GM12878 (cell line): ENCODE data around the gene CUL4A. TPM values are rescaled to one million over a fixed set of nuclear protein-coding genes. Genes with fewer than 3 reads are reported as not detected.
A peak's percentile ranks its signal among the peaks of the same experiment; 100 is the strongest.

Experiments
- ATAC-seq: fragments of 200-7000 bp; cut with Tn5 transposase; 3 replicates; pipeline ENCODE4 v1.9.1; 2020; ENCODE audit warnings: mild to moderate bottlenecking, moderate library complexity
- BruUV-seq: library from RNA; stranded (reverse); fragments of 400-500 nt; replicated peaks from 2 replicates; lab custom pipeline; 2021; lab: Mats Ljungman, UMichigan
- CTCF ChIA-PET: fragments of 300-600 bp; sonication (Branson Sonifier 250); formaldehyde crosslinking; extraction: SDS; loops from one replicate; lab custom pipeline; 2021; ENCODE audit warnings: inconsistent platforms; lab: Yijun Ruan, JAX
- POLR2A ChIA-PET: fragments of 350-600 bp; formaldehyde crosslinking; extraction: SDS; loops from one replicate; lab custom pipeline; 2021; ENCODE audit warnings: inconsistent platforms; lab: Charles Lee
- RAD21 ChIA-PET: fragments of 300-600 bp; sonication (Branson Sonifier 250); formaldehyde crosslinking; loops from one replicate; lab custom pipeline; 2023; ENCODE audit warnings: antibody characterized with exemption; ENCODE audit not compliant: unreplicated experiment; lab: Charles Lee
- SMC1A ChIA-PET: fragments of 300-600 bp; sonication (Branson Sonifier 250); formaldehyde crosslinking; loops from one replicate; lab custom pipeline; 2023; ENCODE audit not compliant: unreplicated experiment, uncharacterized antibody; lab: Charles Lee
- DNase-seq: peaks from one replicate; pipeline ENCODE4 v3.0.0-alpha.2; 2011; ENCODE audit warnings: low read depth, low spot score
- FAIRE-seq: peaks from 3 replicates; lab custom pipeline; 2011; peaks lifted over from hg19 to GRCh38; lab: Jason Lieb, UNC
- H2AFZ ChIP-seq: 2 replicates; pipeline ENCODE4 v1.6.0; 2011; ENCODE audit warnings: low read depth, low read length, control low read depth; ENCODE audit not compliant: control insufficient read depth
- H3K27ac ChIP-seq: 2 replicates; pipeline ENCODE4 v1.5.1; 2011; ENCODE audit warnings: control low read depth; ENCODE audit not compliant: control insufficient read depth, insufficient read depth
- H3K27me3 ChIP-seq, 2 experiments: replicated peaks in 1 of 2; 2 replicates each; pipeline versions ENCODE4 v1.6.0 to v1.6.1; 2011; ENCODE audit warnings: low read length in 1 of 2; ENCODE audit not compliant: control insufficient read depth in 2 of 2, insufficient read depth in 2 of 2
- H3K36me3 ChIP-seq, 2 experiments: 2 replicates each; pipeline ENCODE4 v1.5.1; 2011; ENCODE audit warnings: low read length in 1 of 2; ENCODE audit not compliant: control insufficient read depth in 2 of 2, insufficient read depth in 2 of 2
- H3K4me1 ChIP-seq: 2 replicates; pipeline ENCODE4 v1.6.1; 2011; ENCODE audit warnings: mild to moderate bottlenecking, low read length, moderate library complexity, mixed read lengths; ENCODE audit not compliant: control insufficient read depth, insufficient read depth
- H3K4me2 ChIP-seq: 2 replicates; pipeline ENCODE4 v1.6.0; 2011; ENCODE audit warnings: control low read depth; ENCODE audit not compliant: control insufficient read depth, insufficient read depth
- H3K4me3 ChIP-seq: fragments of 200-600 bp; sonication (generic); 2 replicates; pipeline ENCODE4 v1.5.1; 2016
- H3K79me2 ChIP-seq: 2 replicates; pipeline ENCODE4 v1.6.0; 2011; ENCODE audit warnings: low read length; ENCODE audit not compliant: control insufficient read depth, insufficient read depth
- H3K9ac ChIP-seq: 2 replicates; pipeline ENCODE4 v1.8.0; 2011; ENCODE audit warnings: low read length, control low read depth, mixed read lengths; ENCODE audit not compliant: control insufficient read depth, insufficient read depth
- H3K9me3 ChIP-seq: replicated peaks from 3 replicates; pipeline ENCODE4 v1.5.1; 2011; ENCODE audit warnings: mild to moderate bottlenecking, low read length; ENCODE audit not compliant: control insufficient read depth, insufficient read depth
- H4K20me1 ChIP-seq: 2 replicates; pipeline ENCODE4 v1.6.0; 2011; ENCODE audit not compliant: control insufficient read depth, insufficient read depth
- NFYA ChIP-seq: IDR thresholded peaks from 2 replicates; pipeline ENCODE4 v1.6.1; 2011; ENCODE audit warnings: low read depth, mild to moderate bottlenecking, low read length, improper control_type of control experiment, borderline replicate concordance
- RBBP5 ChIP-seq: fragments of 200-600 bp; sonication (generic); conservative IDR thresholded peaks from 2 replicates; pipeline ENCODE4 v1.6.1; 2016
- RFX5 ChIP-seq: IDR thresholded peaks from 2 replicates; pipeline ENCODE4 v1.6.1; 2011; ENCODE audit warnings: low read depth, low read length, improper control_type of control experiment
- TAF1 ChIP-seq: IDR thresholded peaks from 2 replicates; pipeline ENCODE4 v1.6.1; 2011; ENCODE audit warnings: mild to moderate bottlenecking, low read depth, low read length, borderline replicate concordance
- WGBS: methylation state at CpG from one replicate; pipeline ENCODE4 v1.1.6; 2016; ENCODE audit warnings: low lambda C conversion rate; ENCODE audit not compliant: insufficient replicate concordance, insufficient coverage; ENCODE audit errors: missing lambda C conversion rate; 5-methylcytosine and 5-hydroxymethylcytosine counted together
- in situ Hi-C: fragments of 300-500 bp; cut with MboI; formaldehyde crosslinking; loops from 9 replicates; pipeline ENCODE4 v1.14.3; 2018; ENCODE audit warnings: mixed read lengths
- intact Hi-C: fragments of 100-400 bp; cut with micrococcal nuclease; formaldehyde crosslinking; loops from one replicate; pipeline ENCODE4 v1.14.2; 2022; ENCODE audit not compliant: unreplicated experiment
- polyA plus RNA-seq, 11 experiments: library from polyadenylated mRNA; depleted of rRNA in 4 of 11; unstranded in 6 of 11; stranded (reverse) in 5 of 11; fragments of >200 nt; fragmentation: Nextera tagmentation in 4 of 11; fragmentation: Illumina TruSeq in 1 of 11; extraction: Ambion mirVana in 4 of 11; extraction: Trizol in 1 of 11; gene quantifications; 1 replicate in 1 of 11; 2 replicates in 10 of 11; pipeline versions ENCODE4 v1.2.1 to v1.2.3, GENCODE V29; 2011 to 2016; ENCODE audit warnings: inconsistent platforms in 2 of 11, missing spikeins in 2 of 11, low read depth in 1 of 11
- total RNA-seq, 4 experiments: library from RNA; depleted of rRNA in 3 of 4; stranded (reverse); fragments of >200 nt in 3 of 4; fragmentation: Illumina TruSeq in 1 of 4; extraction: Trizol in 1 of 4; gene quantifications; 2 replicates each; pipeline versions ENCODE4 v1.2.1 to v1.2.3, GENCODE V29; 2013 to 2021
- TF ChIP-seq, protein P1 (sequence below), 3 experiments: IDR thresholded peaks in 2 of 3; conservative IDR thresholded peaks in 1 of 3; 2 replicates each; pipeline ENCODE4 v1.5.1; 2011; ENCODE audit warnings: low read depth in 3 of 3, low read length in 3 of 3, mild to moderate bottlenecking in 3 of 3, control low read depth in 2 of 3, moderate library complexity in 2 of 3, inconsistent platforms in 1 of 3, mixed read lengths in 1 of 3; ENCODE audit not compliant: control insufficient read depth in 2 of 3, insufficient read depth in 1 of 3; ENCODE audit errors: extremely low read depth in 1 of 3

Gene CUL4A
- total and polyA plus RNA-seq, 10 of the 15 experiments (the other 5 are each of a cell fraction or from before 2014, with no cell fraction given), result 19.7 to 74.3 (median 55.6) TPM

DNA sequence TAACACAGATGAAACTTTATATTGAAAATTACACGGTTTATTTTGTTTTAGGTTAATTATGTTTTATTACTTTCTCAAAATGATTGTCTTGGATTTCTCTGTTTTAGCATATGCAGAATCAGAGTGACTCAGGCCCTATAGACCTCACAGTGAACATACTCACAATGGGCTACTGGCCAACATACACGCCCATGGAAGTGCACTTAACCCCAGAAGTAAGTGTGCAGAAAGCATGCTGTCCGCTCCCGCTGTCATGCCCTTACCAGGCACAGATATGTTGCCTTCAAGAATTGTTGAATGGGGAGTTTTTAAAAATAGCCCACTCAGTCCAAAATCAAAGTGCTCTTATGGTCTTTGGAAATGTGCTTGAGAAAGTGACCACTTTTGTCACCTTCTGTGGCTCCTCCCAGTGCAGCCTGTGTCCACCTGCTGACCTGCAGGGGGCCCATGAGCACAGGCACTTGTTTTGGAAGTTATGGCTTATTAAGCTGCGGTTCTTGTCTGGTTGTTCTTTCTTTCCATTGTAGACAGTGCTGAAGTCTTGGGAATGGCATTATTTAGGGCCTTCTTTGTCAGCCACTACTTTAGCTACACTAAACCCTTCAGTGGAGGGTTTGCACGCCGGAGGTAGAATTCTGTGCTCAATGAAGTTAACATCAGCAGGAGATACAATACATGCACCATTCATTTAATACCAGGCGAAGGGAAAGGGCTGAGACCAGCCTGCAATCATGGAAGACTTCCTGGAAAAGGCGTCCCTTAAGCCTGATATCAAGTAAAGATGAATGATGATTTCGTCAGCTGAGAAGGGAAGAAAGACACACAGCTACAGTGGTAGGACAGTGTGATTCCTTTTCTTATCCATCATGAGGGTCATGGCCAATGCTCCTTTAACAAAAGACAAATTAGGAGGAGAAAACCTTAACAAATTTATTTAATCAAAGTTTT, 36.7 kb downstream of the CUL4A start:
- BruUV-seq, result no TSS peak
- ChIA-PET CTCF (no interaction called here), RAD21 (no interaction called here), POLR2A (no interaction called here), SMC1A (no interaction called here)
- Histone ChIP-seq H3K27me3 (no peaks in the 10 kb centered on the region), H3K4me2 (no peak overlapping the region), H3K9ac (no peak overlapping the region), H3K4me1 (no peaks in the 10 kb centered on the region), H3K36me3 (peaks cover 8 to 33% of the 10 kb centered on the region in 2 experiments), H3K4me3 (no peak overlapping the region), H3K79me2 (no peaks in the 10 kb centered on the region), H3K27ac (no peak overlapping the region), H3K9me3 (no peaks in the 10 kb centered on the region), H4K20me1 (no peaks in the 10 kb centered on the region), H2AFZ (no peak overlapping the region)
- TF ChIP-seq, protein P1, sequence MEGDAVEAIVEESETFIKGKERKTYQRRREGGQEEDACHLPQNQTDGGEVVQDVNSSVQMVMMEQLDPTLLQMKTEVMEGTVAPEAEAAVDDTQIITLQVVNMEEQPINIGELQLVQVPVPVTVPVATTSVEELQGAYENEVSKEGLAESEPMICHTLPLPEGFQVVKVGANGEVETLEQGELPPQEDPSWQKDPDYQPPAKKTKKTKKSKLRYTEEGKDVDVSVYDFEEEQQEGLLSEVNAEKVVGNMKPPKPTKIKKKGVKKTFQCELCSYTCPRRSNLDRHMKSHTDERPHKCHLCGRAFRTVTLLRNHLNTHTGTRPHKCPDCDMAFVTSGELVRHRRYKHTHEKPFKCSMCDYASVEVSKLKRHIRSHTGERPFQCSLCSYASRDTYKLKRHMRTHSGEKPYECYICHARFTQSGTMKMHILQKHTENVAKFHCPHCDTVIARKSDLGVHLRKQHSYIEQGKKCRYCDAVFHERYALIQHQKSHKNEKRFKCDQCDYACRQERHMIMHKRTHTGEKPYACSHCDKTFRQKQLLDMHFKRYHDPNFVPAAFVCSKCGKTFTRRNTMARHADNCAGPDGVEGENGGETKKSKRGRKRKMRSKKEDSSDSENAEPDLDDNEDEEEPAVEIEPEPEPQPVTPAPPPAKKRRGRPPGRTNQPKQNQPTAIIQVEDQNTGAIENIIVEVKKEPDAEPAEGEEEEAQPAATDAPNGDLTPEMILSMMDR (IDR thresholded peaks at IDR 0.05 in 2 of 3, conservative IDR thresholded peaks at IDR 0.05 in 1 of 3; ENCODE audit: control insufficient read depth in 2 of 3, extremely low read depth in 1 of 3, insufficient read depth in 1 of 3, low read depth in 3 of 3, low read length in 3 of 3), result peak in 2 of 3 experiments; percentile 6 to 30; a peak in 1 of 6 replicates
- TF ChIP-seq TAF1 (no peak), RBBP5 (no peak), NFYA (no peak), RFX5 (no peak)
- ATAC-seq, result no peak
- WGBS, result 72% methylated on average over 10 of the region's 10 CpGs
- DNase-seq, result no peak
- FAIRE-seq, result no peak
- intact Hi-C loops (no loop called here), in situ Hi-C loops (no loop called here)
